Measurements from ENCODE around the gene CNTNAP2. TPM values are rescaled to one million over a fixed set of nuclear protein-coding genes. Genes with fewer than 3 reads are reported as not detected.
A peak's percentile ranks its signal among the peaks of the same experiment; 100 is the strongest.

Gene CNTNAP2
- total and polyA plus RNA-seq, 7 experiments from 2014 or later: 0.02 to 0.48 (median 0.24) TPM; not detected in 2

GRCh38 chr7:146503844-146504243, 387.2 kb downstream of the CNTNAP2 start:
- DNase-seq: no peak
- Histone ChIP-seq H3K36me3 (ENCODE audit: control insufficient read depth in 2 of 3, insufficient read depth in 3 of 3, low read length in 3 of 3) (no peaks in the 10 kb centered on the region), H3K4me1 (ENCODE audit: control insufficient read depth in 2 of 2, insufficient read depth in 2 of 2, low read length in 2 of 2) (no peaks in the 10 kb centered on the region), H3K27me3 (ENCODE audit: control insufficient read depth in 2 of 2, insufficient read depth in 2 of 2, low read length in 2 of 2) (no peaks in the 10 kb centered on the region), H3K27ac (ENCODE audit: low read depth, low read length) (no peak overlapping the region), H3K4me3 (ENCODE audit: low read length) (no peak overlapping the region), H3K9me3 (ENCODE audit: control insufficient read depth in 2 of 3, low read length in 3 of 3) (peaks cover 0 to 8% (median 3%) of the 10 kb centered on the region in 3 experiments)
- peak overlapping the region in 1 of 9 donors; percentile 30 for H3K27ac Mint-ChIP-seq
- ChIA-PET POLR2A (no interaction called here), CTCF (no interaction called here)
- intact Hi-C loops (cut with micrococcal nuclease): no loop called here
- H3K27me3 Mint-ChIP-seq: no peaks in the 10 kb centered on the region
- peaks cover 2 to 31% (median 11%) of the 10 kb centered on the region in 11 donors for H3K9me3 Mint-ChIP-seq
- no peak for ATAC-seq
- no peaks in the 10 kb centered on the region for H3K36me3 Mint-ChIP-seq
- H3K4me3 Mint-ChIP-seq: no peak overlapping the region
- H3K4me1 Mint-ChIP-seq: no peaks in the 10 kb centered on the region

DNA sequence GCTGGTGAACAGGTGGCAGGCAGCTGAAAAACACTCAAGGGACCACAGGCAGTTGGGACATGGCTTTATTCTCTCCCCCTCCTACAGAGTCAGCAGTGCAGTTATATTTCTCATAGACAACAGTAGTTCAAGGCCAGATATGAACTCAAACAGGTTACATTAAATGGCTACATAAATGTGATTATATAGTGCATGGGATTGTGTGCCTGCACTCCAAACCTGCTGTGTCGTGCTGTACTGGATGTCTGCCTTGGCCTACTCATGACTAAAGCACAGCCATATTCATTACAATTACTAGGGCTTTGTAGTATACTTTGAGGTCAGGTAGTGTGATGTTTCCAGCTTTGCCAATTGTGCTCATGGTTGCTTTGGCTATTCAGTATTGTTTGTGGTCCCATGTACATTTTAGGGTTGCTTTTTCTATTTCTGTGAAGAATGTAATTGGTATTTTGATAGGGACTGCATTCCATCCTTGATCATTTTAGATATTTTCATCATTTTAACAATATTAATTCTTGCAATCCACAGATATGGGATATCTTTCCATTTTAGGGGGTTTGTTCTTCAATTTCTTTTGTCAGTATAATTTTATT, 393.6 kb downstream of the CNTNAP2 start:
- Mint-ChIP-seq H3K27me3 (no peaks in the 10 kb centered on the region), H3K27ac (no peak overlapping the region), H3K9me3 (peaks cover 14 to 65% (median 23%) of the 10 kb centered on the region in 11 donors), H3K4me3 (no peak overlapping the region), H3K36me3 (no peaks in the 10 kb centered on the region), H3K4me1 (no peaks in the 10 kb centered on the region)
- Histone ChIP-seq H3K27me3 (ENCODE audit: control insufficient read depth in 2 of 2, insufficient read depth in 2 of 2, low read length in 2 of 2) (no peaks in the 10 kb centered on the region), H3K4me1 (ENCODE audit: control insufficient read depth in 2 of 2, insufficient read depth in 2 of 2, low read length in 2 of 2) (no peaks in the 10 kb centered on the region), H3K9me3 (ENCODE audit: control insufficient read depth in 2 of 3, low read length in 3 of 3) (peaks cover 0 to 16% (median 0%) of the 10 kb centered on the region in 3 experiments), H3K36me3 (ENCODE audit: control insufficient read depth in 2 of 3, insufficient read depth in 3 of 3, low read length in 3 of 3) (no peaks in the 10 kb centered on the region), H3K4me3 (ENCODE audit: low read length) (no peak overlapping the region), H3K27ac (ENCODE audit: low read depth, low read length) (no peak overlapping the region)
- CTCF ChIA-PET: no interaction called here
- ATAC-seq (no peak), DNase-seq (no peak)
- POLR2A ChIA-PET: no interaction called here
- intact Hi-C loops (cut with micrococcal nuclease): no loop called here

DNA sequence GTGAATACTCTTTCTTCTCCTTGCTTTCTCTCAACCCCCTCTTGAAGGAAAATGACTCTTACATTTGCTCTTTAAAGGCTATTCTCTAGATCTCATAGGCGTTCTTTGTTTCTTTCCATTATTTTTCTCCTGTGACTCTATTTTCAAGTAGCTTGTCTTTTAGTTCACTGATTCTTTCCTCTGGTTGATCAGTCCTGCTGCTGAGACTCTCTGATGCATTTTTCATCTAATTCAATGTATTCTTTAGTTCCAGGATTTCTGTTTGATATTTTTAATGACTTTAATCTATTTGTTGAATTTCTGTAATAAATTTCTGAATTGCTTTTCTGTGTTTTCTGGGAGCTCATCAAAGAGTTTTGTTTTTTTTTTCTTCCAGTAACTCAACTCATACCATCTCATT, 397.7 kb downstream of the CNTNAP2 start:
- Histone ChIP-seq H3K36me3 (ENCODE audit: control insufficient read depth in 2 of 3, insufficient read depth in 3 of 3, low read length in 3 of 3) (no peaks in the 10 kb centered on the region), H3K27ac (ENCODE audit: low read depth, low read length) (no peak overlapping the region), H3K4me3 (ENCODE audit: low read length) (no peak overlapping the region), H3K27me3 (ENCODE audit: control insufficient read depth in 2 of 2, insufficient read depth in 2 of 2, low read length in 2 of 2) (no peaks in the 10 kb centered on the region), H3K4me1 (ENCODE audit: control insufficient read depth in 2 of 2, insufficient read depth in 2 of 2, low read length in 2 of 2) (no peaks in the 10 kb centered on the region), H3K9me3 (ENCODE audit: control insufficient read depth in 2 of 3, low read length in 3 of 3) (peaks cover 0 to 11% (median 0%) of the 10 kb centered on the region in 3 experiments)
- POLR2A ChIA-PET: no interaction called here
- H3K27ac Mint-ChIP-seq: no peak overlapping the region
- no peaks in the 10 kb centered on the region for H3K27me3 Mint-ChIP-seq
- ATAC-seq (no peak), DNase-seq (no peak)
- H3K4me1 Mint-ChIP-seq: no peaks in the 10 kb centered on the region
- H3K9me3 Mint-ChIP-seq: peaks cover 6 to 53% (median 27%) of the 10 kb centered on the region in 11 donors
- H3K4me3 Mint-ChIP-seq: no peak overlapping the region
- CTCF ChIA-PET: no interaction called here
- H3K36me3 Mint-ChIP-seq: no peaks in the 10 kb centered on the region
- intact Hi-C loops (cut with micrococcal nuclease): no loop called here

GRCh38 chr7:146528581-146528980, 412.0 kb downstream of the CNTNAP2 start:
- no peaks in the 10 kb centered on the region for H3K36me3 Mint-ChIP-seq
- peaks cover 0 to 22% (median 8%) of the 10 kb centered on the region in 11 donors for H3K9me3 Mint-ChIP-seq
- ChIA-PET POLR2A (no interaction called here), CTCF (no interaction called here)
- Histone ChIP-seq H3K4me3 (ENCODE audit: low read length) (no peak overlapping the region), H3K9me3 (ENCODE audit: control insufficient read depth in 2 of 3, low read length in 3 of 3) (no peaks in the 10 kb centered on the region), H3K4me1 (ENCODE audit: control insufficient read depth in 2 of 2, insufficient read depth in 2 of 2, low read length in 2 of 2) (no peaks in the 10 kb centered on the region), H3K27ac (ENCODE audit: low read depth, low read length) (no peak overlapping the region), H3K36me3 (ENCODE audit: control insufficient read depth in 2 of 3, insufficient read depth in 3 of 3, low read length in 3 of 3) (no peaks in the 10 kb centered on the region), H3K27me3 (ENCODE audit: control insufficient read depth in 2 of 2, insufficient read depth in 2 of 2, low read length in 2 of 2) (no peaks in the 10 kb centered on the region)
- no peak for DNase-seq
- H3K4me3 Mint-ChIP-seq: no peak overlapping the region
- ATAC-seq: no peak
- no peaks in the 10 kb centered on the region for H3K4me1 Mint-ChIP-seq
- H3K27me3 Mint-ChIP-seq: no peaks in the 10 kb centered on the region
- intact Hi-C loops (cut with micrococcal nuclease): no loop called here
- no peak overlapping the region for H3K27ac Mint-ChIP-seq

GRCh38 chr7:146539836-146540235, 423.2 kb downstream of the CNTNAP2 start:
- ChIA-PET CTCF (no interaction called here), POLR2A (no interaction called here)
- Mint-ChIP-seq H3K4me3 (no peak overlapping the region), H3K36me3 (no peaks in the 10 kb centered on the region), H3K9me3 (peaks cover 0 to 26% (median 5%) of the 10 kb centered on the region in 11 donors), H3K27me3 (no peaks in the 10 kb centered on the region), H3K27ac (no peak overlapping the region), H3K4me1 (peaks cover 0 to 1% (median 0%) of the 10 kb centered on the region in 7 donors)
- Histone ChIP-seq H3K4me1 (ENCODE audit: control insufficient read depth in 2 of 2, insufficient read depth in 2 of 2, low read length in 2 of 2) (no peaks in the 10 kb centered on the region), H3K27ac (ENCODE audit: low read depth, low read length) (no peak overlapping the region), H3K9me3 (ENCODE audit: control insufficient read depth in 2 of 3, low read length in 3 of 3) (no peaks in the 10 kb centered on the region), H3K27me3 (ENCODE audit: control insufficient read depth in 2 of 2, insufficient read depth in 2 of 2, low read length in 2 of 2) (no peaks in the 10 kb centered on the region), H3K4me3 (ENCODE audit: low read length) (no peak overlapping the region), H3K36me3 (ENCODE audit: control insufficient read depth in 2 of 3, insufficient read depth in 3 of 3, low read length in 3 of 3) (no peaks in the 10 kb centered on the region)
- intact Hi-C loops (cut with micrococcal nuclease): no loop called here
- no peak for DNase-seq
- ATAC-seq: no peak

GRCh38 chr7:146542101-146542500, 425.5 kb downstream of the CNTNAP2 start:
- POLR2A ChIA-PET: no interaction called here

DNA sequence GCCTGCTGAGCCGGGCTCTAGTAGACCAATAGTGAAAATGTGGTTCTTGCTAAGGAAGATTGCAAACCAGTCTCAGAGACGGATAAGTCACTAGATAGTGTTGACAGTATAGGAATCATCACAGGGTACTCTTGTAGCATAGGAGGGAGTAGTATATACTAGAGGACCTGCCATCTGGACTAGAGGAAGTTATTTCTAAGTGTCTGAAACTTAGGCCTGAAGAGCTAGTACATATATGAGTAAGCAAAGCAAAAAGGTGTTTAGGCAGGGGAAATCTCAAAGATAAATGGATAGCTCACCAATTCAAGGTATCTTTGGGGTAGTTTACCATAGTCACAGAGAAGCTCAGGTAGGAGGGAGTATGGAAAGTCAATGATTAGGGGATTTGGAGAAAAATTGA, 428.1 kb downstream of the CNTNAP2 start:
- Mint-ChIP-seq H3K27ac (no peak overlapping the region), H3K4me3 (no peak overlapping the region), H3K9me3 (peaks cover 0 to 21% (median 8%) of the 10 kb centered on the region in 11 donors), H3K36me3 (peaks cover 0 to 5% (median 0%) of the 10 kb centered on the region in 5 donors), H3K27me3 (no peaks in the 10 kb centered on the region), H3K4me1 (peaks cover 0 to under 1% (median 0%) of the 10 kb centered on the region in 7 donors)
- no peaks in the 10 kb centered on the region for H3K4me1 ChIP-seq (ENCODE audit: control insufficient read depth in 2 of 2, insufficient read depth in 2 of 2, low read length in 2 of 2)
- no peak overlapping the region for H3K4me3 ChIP-seq (ENCODE audit: low read length)
- intact Hi-C loops (cut with micrococcal nuclease): no loop called here
- no peak for DNase-seq
- H3K27ac ChIP-seq (ENCODE audit: low read depth, low read length): no peak overlapping the region
- H3K36me3 ChIP-seq (ENCODE audit: control insufficient read depth in 2 of 3, insufficient read depth in 3 of 3, low read length in 3 of 3): no peaks in the 10 kb centered on the region
- H3K9me3 ChIP-seq (ENCODE audit: control insufficient read depth in 2 of 3, low read length in 3 of 3): no peaks in the 10 kb centered on the region
- no peak for ATAC-seq
- H3K27me3 ChIP-seq (ENCODE audit: control insufficient read depth in 2 of 2, insufficient read depth in 2 of 2, low read length in 2 of 2): no peaks in the 10 kb centered on the region
- CTCF ChIA-PET: no interaction called here
- POLR2A ChIA-PET: no interaction called here

More at GRCh38 chr7:146542101-146542500, 425.5 kb downstream of the CNTNAP2 start:
- H3K27ac ChIP-seq (ENCODE audit: low read depth, low read length): no peak overlapping the region
- H3K4me1 Mint-ChIP-seq: peaks cover 0 to 1% (median 0%) of the 10 kb centered on the region in 7 donors
- H3K9me3 ChIP-seq (ENCODE audit: control insufficient read depth in 2 of 3, low read length in 3 of 3): no peaks in the 10 kb centered on the region
- no peaks in the 10 kb centered on the region for H3K36me3 Mint-ChIP-seq
- no peaks in the 10 kb centered on the region for H3K36me3 ChIP-seq (ENCODE audit: control insufficient read depth in 2 of 3, insufficient read depth in 3 of 3, low read length in 3 of 3)
- no peak overlapping the region for H3K4me3 Mint-ChIP-seq
- ATAC-seq: no peak
- intact Hi-C loops (cut with micrococcal nuclease): no loop called here
- peaks cover 0 to 26% (median 4%) of the 10 kb centered on the region in 11 donors for H3K9me3 Mint-ChIP-seq
- CTCF ChIA-PET: interaction anchor here (0.6 kb wide), 1 partner anchor 10 kb away, joined by 3 read pairs; no protein-coding TSS in a partner anchor
- no peak for DNase-seq
- no peak overlapping the region for H3K4me3 ChIP-seq (ENCODE audit: low read length)
- no peaks in the 10 kb centered on the region for H3K4me1 ChIP-seq (ENCODE audit: control insufficient read depth in 2 of 2, insufficient read depth in 2 of 2, low read length in 2 of 2)
- H3K27ac Mint-ChIP-seq: no peak overlapping the region
- H3K27me3 Mint-ChIP-seq: no peaks in the 10 kb centered on the region
- H3K27me3 ChIP-seq (ENCODE audit: control insufficient read depth in 2 of 2, insufficient read depth in 2 of 2, low read length in 2 of 2): no peaks in the 10 kb centered on the region
